NT2/D1 (cell line): Measurements from ENCODE around the gene ALAD.

Experiments
- SUZ12 ChIP-seq: IDR thresholded peaks from 2 replicates; pipeline ENCODE4 v1.6.1; 2011; ENCODE audit not compliant: insufficient read length, insufficient read depth; ENCODE audit errors: extremely low read depth
- YY1 ChIP-seq: IDR thresholded peaks from 2 replicates; pipeline ENCODE4 v1.6.1; 2011; ENCODE audit not compliant: insufficient read length, insufficient read depth

GRCh38 chr9:113356686-113357292, 44.3 kb downstream of the ALAD start:
- TF ChIP-seq YY1 (no peak), SUZ12 (no peak)
